AG09319 (cell line): Measurements from ENCODE around the gene PAPPA.

Source experiments
- DNase-seq: peaks from one replicate; pipeline ENCODE4 v3.0.0-alpha.2; 2010; ENCODE audit warnings: low read depth; ENCODE audit errors: extremely low read depth
- TF ChIP-seq, protein P1 (sequence below): IDR thresholded peaks from 2 replicates; pipeline ENCODE4 v1.5.1; 2011; ENCODE audit warnings: low read depth, mild to moderate bottlenecking, inconsistent platforms, low read length, moderate library complexity

Gene PAPPA

DNA sequence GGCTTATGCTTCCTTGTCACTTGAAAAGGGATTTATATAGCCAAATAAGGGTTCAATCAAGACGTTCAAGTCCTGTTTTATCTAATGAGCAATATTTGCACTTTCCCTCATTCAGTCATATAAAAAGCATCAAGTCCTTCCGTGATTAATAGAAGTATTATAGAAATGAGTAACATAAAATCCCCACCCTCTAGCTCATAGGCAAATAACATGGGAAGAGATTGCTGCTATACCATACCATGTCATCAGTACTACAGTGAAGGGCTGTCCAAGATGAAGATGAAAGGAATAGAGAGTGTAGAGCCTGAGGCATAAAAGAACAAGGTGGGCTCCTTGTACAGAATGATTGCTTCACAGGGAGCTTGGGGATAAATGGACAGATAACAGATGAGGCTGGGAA lies 20.4 kb upstream of the PAPPA start:
- no peak for DNase-seq

DNA sequence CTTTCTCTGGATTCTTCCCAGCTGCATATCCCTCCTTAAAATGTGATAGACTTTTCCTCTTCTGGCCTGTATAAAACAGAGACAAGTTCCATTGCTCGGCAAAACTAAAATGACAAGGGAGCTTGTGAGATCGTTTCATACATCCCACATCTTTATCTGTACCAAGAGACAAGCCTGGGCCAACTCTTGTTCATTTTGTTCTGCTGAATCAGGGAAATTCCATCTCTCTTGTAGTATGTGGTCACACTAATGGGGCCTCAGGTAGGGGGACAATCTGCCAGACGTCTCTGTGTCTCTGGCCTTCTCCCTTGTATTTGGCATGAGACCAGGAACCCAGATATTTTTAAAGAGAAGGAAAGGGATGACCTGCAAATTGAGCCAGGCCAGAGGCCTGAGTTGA lies 18.6 kb upstream of the PAPPA start:
- DNase-seq = no peak
- TF ChIP-seq, protein P1, sequence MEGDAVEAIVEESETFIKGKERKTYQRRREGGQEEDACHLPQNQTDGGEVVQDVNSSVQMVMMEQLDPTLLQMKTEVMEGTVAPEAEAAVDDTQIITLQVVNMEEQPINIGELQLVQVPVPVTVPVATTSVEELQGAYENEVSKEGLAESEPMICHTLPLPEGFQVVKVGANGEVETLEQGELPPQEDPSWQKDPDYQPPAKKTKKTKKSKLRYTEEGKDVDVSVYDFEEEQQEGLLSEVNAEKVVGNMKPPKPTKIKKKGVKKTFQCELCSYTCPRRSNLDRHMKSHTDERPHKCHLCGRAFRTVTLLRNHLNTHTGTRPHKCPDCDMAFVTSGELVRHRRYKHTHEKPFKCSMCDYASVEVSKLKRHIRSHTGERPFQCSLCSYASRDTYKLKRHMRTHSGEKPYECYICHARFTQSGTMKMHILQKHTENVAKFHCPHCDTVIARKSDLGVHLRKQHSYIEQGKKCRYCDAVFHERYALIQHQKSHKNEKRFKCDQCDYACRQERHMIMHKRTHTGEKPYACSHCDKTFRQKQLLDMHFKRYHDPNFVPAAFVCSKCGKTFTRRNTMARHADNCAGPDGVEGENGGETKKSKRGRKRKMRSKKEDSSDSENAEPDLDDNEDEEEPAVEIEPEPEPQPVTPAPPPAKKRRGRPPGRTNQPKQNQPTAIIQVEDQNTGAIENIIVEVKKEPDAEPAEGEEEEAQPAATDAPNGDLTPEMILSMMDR = no peak

More for the DNA sequence above, 20.4 kb upstream of the PAPPA start:
- TF ChIP-seq, protein P1 = no peak

DNA sequence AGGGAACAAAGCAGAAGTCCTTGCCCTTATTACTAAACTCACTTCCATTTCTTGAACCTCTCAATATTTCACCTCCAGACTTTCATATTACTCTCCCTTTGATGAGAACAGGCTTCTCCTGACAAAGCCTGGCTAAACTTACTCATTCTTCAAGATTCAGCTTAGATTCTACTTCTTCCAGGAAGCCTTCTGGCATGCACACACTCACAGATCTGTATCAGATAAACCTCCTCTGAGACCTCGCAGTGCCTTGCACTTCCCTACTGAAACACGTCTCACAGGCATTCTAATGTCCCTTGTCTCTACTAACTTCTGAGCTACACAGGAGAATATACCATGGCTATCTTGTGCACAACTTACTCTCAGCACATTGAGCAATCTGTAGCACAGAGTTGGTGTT lies 16.6 kb upstream of the PAPPA start:
- TF ChIP-seq, protein P1 = no peak
- no peak for DNase-seq

DNA sequence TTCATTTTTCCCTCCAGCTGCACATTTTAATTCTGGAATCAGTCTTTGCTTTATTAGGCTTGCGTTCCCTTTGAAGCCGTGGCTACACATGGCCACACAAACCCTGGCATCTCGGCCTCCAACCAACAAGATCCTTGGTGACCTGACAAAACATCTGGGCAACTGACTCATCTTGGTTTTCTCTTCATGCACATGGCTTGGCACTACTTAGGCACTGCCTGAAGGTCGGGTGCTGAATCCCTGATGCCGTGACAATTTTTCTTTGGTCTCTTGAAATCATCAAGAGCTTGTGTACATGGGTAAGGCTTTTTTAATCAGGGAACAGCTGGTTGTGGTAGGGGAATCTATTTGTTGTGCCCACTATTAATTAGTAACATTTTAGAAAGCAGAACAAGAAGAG lies 16.0 kb upstream of the PAPPA start:
- TF ChIP-seq, protein P1 = no peak
- no peak for DNase-seq

- TF ChIP-seq, protein P1 = no peak
Observed at GRCh38 chr9:116141864-116142561, 11.6 kb upstream of the PAPPA start.

DNA sequence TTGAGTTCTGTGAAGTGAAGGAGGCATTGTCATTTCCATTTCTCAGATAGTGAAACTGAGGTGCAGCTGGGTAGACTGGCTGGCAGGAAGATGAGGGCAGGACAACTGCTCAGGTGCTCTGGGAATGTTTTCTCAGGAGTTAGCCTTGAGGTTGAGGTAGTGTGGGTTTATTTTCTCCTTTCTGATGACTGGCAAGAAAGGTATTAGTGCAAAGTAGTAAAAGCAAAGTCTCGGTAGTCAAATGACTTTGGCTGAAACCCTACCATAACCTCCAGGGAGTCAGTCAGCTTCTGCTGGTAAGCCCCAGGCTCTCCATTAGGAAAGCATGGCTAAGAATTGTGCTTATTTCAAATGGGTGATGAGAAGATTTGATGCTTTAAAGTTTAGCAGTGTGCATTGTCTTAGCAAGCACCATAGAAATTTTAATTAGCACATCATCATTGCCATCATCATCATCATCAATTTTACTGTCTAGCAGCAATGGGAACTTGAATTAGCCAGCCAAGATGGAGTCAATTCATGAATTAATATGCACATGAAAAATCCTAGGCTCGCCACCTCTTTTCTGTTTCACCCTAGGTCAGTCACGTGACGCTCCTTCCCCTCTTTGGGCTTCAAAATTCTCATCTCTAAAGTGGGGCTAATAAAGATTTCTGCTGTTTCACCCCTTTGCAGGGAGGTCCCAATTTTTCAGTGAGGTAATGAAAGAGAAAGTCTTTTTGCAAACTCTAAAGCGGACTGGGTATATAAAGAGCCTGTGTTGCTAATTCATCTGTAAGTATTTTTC lies 10.7 kb upstream of the PAPPA start:
- TF ChIP-seq, protein P1 = no peak
- DNase-seq = no peak

More at GRCh38 chr9:116141864-116142561, 11.6 kb upstream of the PAPPA start:
- DNase-seq = no peak

- DNase-seq = no peak
- TF ChIP-seq, protein P1 = no peak
Observed at GRCh38 chr9:116144038-116144437, 9.6 kb upstream of the PAPPA start.
